Natural killer cell (primary cell): Measurements from ENCODE around the gene MGMT. TPM values are rescaled to one million over a fixed set of nuclear protein-coding genes. Genes with fewer than 3 reads are reported as not detected.

Experiments used
- ATAC-seq, 3 donors: fragments of 150-1000 bp in 2 of 3; fragments of 200-7000 bp in 1 of 3; cut with Tn5 transposase; 1 replicate in 1 of 3; 2 replicates in 2 of 3; pipeline ENCODE4 v1.10.0; 2021; ENCODE audit warnings: mild to moderate bottlenecking in 2 of 3, moderate library complexity in 2 of 3
- DNase-seq, 2 donors: peaks; one replicate each; pipeline versions ENCODE4 v3.0.0 to v3.0.0-alpha.2; 2013 to 2021; ENCODE audit warnings: mixed read lengths in 1 of 2
- H3K27ac ChIP-seq: one replicate; pipeline ENCODE4 v1.5.1; 2013; ENCODE audit warnings: mild to moderate bottlenecking, low read length
- H3K27me3 ChIP-seq: one replicate; pipeline ENCODE4 v1.6.1; 2013; ENCODE audit warnings: low read length; ENCODE audit not compliant: control insufficient read depth, insufficient read depth
- H3K36me3 ChIP-seq: one replicate; pipeline ENCODE4 v1.6.1; 2013; ENCODE audit warnings: low read length; ENCODE audit not compliant: control insufficient read depth, insufficient read depth
- H3K4me1 ChIP-seq: one replicate; pipeline ENCODE4 v1.6.1; 2013; ENCODE audit warnings: low read length; ENCODE audit not compliant: control insufficient read depth, insufficient read depth
- H3K4me3 ChIP-seq: one replicate; pipeline ENCODE4 v1.5.1; 2013; ENCODE audit warnings: low read length
- H3K9me3 ChIP-seq: one replicate; pipeline ENCODE4 v1.6.1; 2013; ENCODE audit warnings: low read length; ENCODE audit not compliant: control insufficient read depth, insufficient read depth
- H3K27ac Mint-ChIP-seq, 2 donors: one replicate each; pipeline ENCODE4 v1.8.0; 2022; ENCODE audit warnings: mild to moderate bottlenecking in 2 of 2, mixed read lengths in 2 of 2, moderate library complexity in 1 of 2
- H3K27me3 Mint-ChIP-seq, 2 donors: one replicate each; pipeline ENCODE4 v1.8.0; 2022; ENCODE audit warnings: low read depth in 2 of 2, mixed read lengths in 2 of 2
- H3K36me3 Mint-ChIP-seq: one replicate; pipeline ENCODE4 v1.8.0; 2022; ENCODE audit warnings: mixed read lengths
- H3K4me1 Mint-ChIP-seq, 2 donors: one replicate each; pipeline ENCODE4 v1.8.0; 2022; ENCODE audit warnings: mixed read lengths in 2 of 2
- H3K4me3 Mint-ChIP-seq: one replicate; pipeline ENCODE4 v1.8.0; 2022; ENCODE audit warnings: mild to moderate bottlenecking, moderate library complexity, mixed read lengths
- H3K9me3 Mint-ChIP-seq, 2 donors: one replicate each; pipeline ENCODE4 v1.8.0; 2022; ENCODE audit warnings: mixed read lengths in 2 of 2
- WGBS: methylation state at CpG from one replicate; pipeline ENCODE4 v1.1.7; 2013; ENCODE audit warnings: missing lambda C conversion rate; ENCODE audit not compliant: insufficient coverage; 5-methylcytosine and 5-hydroxymethylcytosine counted together
- intact Hi-C: fragments of 100-400 bp; cut with micrococcal nuclease; formaldehyde crosslinking; loops from one replicate; pipeline ENCODE4 v1.14.2; 2022
- total RNA-seq, 4 donors: library from RNA; stranded (reverse); fragments of 120-200 nt in 1 of 4; gene quantifications; one replicate each; pipeline versions ENCODE4 v1.2.3 to v1.2.4, GENCODE V29; 2013 to 2022
- TF ChIP-seq, protein P1 (sequence below): fragments of 200-600 bp; IDR thresholded peaks from one replicate; pipeline ENCODE4 v1.8.0; 2022; ENCODE audit warnings: antibody characterized with exemption

Gene MGMT
- total RNA-seq, 3 donors from 2014 or later (not counting 1 experiment from before 2014, with no cell fraction given): 16.5 to 19.7 (median 18.8) TPM

DNA sequence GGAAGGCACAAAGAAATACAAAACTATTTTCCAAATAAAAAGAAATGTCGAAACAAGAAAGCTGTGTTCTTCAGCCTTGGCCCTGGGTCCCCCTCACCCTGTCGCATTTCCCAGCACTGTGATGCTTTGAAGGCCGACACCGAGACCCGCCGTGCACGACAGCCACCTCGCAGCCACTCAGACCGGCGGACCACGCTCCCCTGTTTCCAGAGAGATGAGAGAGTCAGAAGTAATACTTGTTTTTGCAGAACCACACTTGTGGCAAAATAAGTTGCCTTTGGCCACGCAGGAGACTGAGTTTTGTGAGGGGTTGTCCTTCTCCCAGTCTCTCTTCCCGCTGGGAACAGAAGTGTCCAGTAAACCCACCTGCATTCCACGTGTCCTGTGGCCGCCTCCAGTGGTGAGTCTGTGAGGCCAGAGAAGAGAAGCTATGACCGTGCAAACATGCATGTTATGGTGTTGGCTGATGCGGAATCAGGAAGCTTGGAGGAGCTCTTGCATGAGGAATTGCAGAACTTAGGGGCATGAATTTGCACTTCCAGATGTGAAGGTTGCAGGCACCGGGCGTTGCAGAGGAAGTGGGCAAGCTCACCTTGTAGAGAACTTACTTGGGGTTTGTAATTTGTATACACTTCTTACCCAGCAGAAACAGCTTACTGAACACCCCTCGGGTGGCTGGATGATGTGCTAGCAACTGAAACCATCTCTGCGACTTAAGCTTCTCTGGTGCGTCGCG lies 302.5 kb downstream of the MGMT start:
- Histone ChIP-seq H3K4me3 (no peak overlapping the region), H3K36me3 (peaks cover 3% of the 10 kb centered on the region), H3K9me3 (no peaks in the 10 kb centered on the region), H3K27me3 (no peaks in the 10 kb centered on the region), H3K4me1 (no peaks in the 10 kb centered on the region), H3K27ac (no peak overlapping the region)
- Mint-ChIP-seq H3K4me3 (no peak overlapping the region), H3K9me3 (no peaks in the 10 kb centered on the region), H3K4me1 (peaks cover 0 to 5% of the 10 kb centered on the region in 2 donors), H3K27me3 (no peaks in the 10 kb centered on the region), H3K27ac (no peak overlapping the region), H3K36me3 (no peaks in the 10 kb centered on the region)
- WGBS: 87% methylated on average over 24 of the region's 24 CpGs
- DNase-seq: no peak
- intact Hi-C loops: no loop called here
- TF ChIP-seq, protein P1, sequence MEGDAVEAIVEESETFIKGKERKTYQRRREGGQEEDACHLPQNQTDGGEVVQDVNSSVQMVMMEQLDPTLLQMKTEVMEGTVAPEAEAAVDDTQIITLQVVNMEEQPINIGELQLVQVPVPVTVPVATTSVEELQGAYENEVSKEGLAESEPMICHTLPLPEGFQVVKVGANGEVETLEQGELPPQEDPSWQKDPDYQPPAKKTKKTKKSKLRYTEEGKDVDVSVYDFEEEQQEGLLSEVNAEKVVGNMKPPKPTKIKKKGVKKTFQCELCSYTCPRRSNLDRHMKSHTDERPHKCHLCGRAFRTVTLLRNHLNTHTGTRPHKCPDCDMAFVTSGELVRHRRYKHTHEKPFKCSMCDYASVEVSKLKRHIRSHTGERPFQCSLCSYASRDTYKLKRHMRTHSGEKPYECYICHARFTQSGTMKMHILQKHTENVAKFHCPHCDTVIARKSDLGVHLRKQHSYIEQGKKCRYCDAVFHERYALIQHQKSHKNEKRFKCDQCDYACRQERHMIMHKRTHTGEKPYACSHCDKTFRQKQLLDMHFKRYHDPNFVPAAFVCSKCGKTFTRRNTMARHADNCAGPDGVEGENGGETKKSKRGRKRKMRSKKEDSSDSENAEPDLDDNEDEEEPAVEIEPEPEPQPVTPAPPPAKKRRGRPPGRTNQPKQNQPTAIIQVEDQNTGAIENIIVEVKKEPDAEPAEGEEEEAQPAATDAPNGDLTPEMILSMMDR: no peak
- ATAC-seq: no peak

DNA sequence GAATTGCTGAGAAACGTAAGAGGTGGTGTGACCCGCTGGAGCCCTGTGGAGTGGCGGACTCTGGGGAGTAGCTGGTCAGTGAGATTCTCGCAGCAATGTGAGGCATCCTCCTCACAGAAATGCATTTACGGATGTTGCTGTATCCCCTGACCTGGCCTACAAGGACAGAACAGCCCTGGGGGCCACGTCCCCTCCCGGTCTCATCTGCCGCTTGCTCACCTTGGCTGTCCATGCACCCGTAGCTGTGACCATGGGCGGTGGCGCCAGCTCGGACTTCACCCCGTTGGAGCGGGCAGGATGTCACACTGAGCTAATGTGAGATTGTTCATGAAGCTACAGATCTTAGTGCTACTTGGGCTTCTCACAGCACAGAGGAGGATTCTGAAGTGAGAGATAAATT lies 303.2 kb downstream of the MGMT start:
- Mint-ChIP-seq H3K27me3 (no peaks in the 10 kb centered on the region), H3K27ac (no peak overlapping the region), H3K9me3 (no peaks in the 10 kb centered on the region), H3K36me3 (no peaks in the 10 kb centered on the region), H3K4me3 (no peak overlapping the region), H3K4me1 (peaks cover 0 to 5% of the 10 kb centered on the region in 2 donors)
- Histone ChIP-seq H3K9me3 (no peaks in the 10 kb centered on the region), H3K4me1 (no peaks in the 10 kb centered on the region), H3K36me3 (peaks cover 3% of the 10 kb centered on the region), H3K4me3 (no peak overlapping the region), H3K27ac (no peak overlapping the region), H3K27me3 (no peaks in the 10 kb centered on the region)
- ATAC-seq: no peak
- 87% methylated on average over 14 of the region's 14 CpGs for WGBS
- intact Hi-C loops: no loop called here
- TF ChIP-seq, protein P1: no peak
- peak in 1 of 2 donors; percentile 13 for DNase-seq

DNA sequence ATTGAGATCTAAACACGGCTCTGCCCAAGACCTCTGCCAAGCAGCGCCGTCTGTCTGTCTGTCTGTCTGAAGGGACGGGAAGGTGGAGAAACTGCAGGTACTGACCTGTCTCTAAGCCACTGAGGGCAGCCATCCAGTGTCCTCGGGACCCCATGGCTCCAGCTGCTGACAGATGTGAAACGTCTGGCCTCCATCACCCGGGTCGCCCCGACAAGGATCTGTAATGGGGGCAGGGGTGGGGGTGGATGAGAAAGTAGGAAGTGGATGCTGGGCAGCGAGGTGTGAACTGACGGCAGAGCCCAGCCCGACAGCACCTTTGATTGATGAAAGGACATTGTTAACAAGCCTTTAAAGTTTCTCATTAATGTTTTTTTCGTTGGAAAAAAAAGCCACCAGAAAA lies 304.0 kb downstream of the MGMT start:
- peak in 1 of 2 donors; percentile 3 for DNase-seq
- Mint-ChIP-seq H3K4me1 (peaks cover 0 to 5% of the 10 kb centered on the region in 2 donors), H3K27ac (no peak overlapping the region), H3K36me3 (no peaks in the 10 kb centered on the region), H3K9me3 (no peaks in the 10 kb centered on the region), H3K4me3 (no peak overlapping the region), H3K27me3 (no peaks in the 10 kb centered on the region)
- ATAC-seq: no peak
- intact Hi-C loops: no loop called here
- no peaks in the 10 kb centered on the region for H3K4me1 ChIP-seq
- no peak overlapping the region for H3K27ac ChIP-seq
- peaks cover 3% of the 10 kb centered on the region for H3K36me3 ChIP-seq
- no peak overlapping the region for H3K4me3 ChIP-seq
- 87% methylated on average over 13 of the region's 13 CpGs for WGBS
- TF ChIP-seq, protein P1: no peak
- no peaks in the 10 kb centered on the region for H3K27me3 ChIP-seq
- H3K9me3 ChIP-seq: no peaks in the 10 kb centered on the region

DNA sequence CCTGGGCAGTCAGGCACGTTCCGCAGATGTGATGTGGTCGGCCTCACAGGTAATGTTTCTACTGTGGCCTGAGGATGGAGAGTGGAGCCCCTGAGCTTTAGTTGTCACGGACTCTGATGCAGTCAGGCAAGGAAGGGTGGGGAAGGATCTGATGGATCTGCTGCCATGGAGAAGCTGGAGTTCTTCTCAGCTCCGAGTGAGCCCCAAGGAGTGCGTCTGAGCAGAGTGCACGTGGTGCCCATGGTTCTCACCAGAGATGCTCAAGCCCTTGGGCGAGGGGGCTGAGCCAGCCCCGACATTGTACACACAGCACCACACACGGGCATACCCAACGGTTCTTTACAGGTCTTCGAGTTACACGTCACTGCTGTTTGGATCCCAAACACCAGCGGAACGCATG lies 304.5 kb downstream of the MGMT start:
- no peak overlapping the region for H3K27ac Mint-ChIP-seq
- Histone ChIP-seq H3K27me3 (no peaks in the 10 kb centered on the region), H3K36me3 (peaks cover 3% of the 10 kb centered on the region), H3K27ac (no peak overlapping the region), H3K4me3 (no peak overlapping the region), H3K9me3 (no peaks in the 10 kb centered on the region), H3K4me1 (no peaks in the 10 kb centered on the region)
- intact Hi-C loops: no loop called here
- WGBS: 93% methylated on average over 15 of the region's 15 CpGs
- H3K36me3 Mint-ChIP-seq: no peaks in the 10 kb centered on the region
- H3K4me1 Mint-ChIP-seq: peaks cover 0 to 5% of the 10 kb centered on the region in 2 donors
- H3K9me3 Mint-ChIP-seq: no peaks in the 10 kb centered on the region
- no peaks in the 10 kb centered on the region for H3K27me3 Mint-ChIP-seq
- no peak overlapping the region for H3K4me3 Mint-ChIP-seq
- peak in 1 of 2 donors; percentile 1 for DNase-seq
- ATAC-seq: no peak
- TF ChIP-seq, protein P1: no peak
